GM12891 (cell line): Measurements from ENCODE around the gene SERINC2.

Experiments used
- PAX5 ChIP-seq: IDR thresholded peaks from 2 replicates; pipeline ENCODE4 v1.6.1; 2011; ENCODE audit warnings: low read length, moderate library complexity, mild to moderate bottlenecking; ENCODE audit not compliant: insufficient read depth, severe bottlenecking
- POLR2A ChIP-seq: IDR thresholded peaks from 2 replicates; pipeline ENCODE4 v1.6.1; 2011; ENCODE audit warnings: low read depth, low read length, control low read depth
- POLR2AphosphoS5 ChIP-seq: IDR thresholded peaks from 2 replicates; pipeline ENCODE4 v1.6.1; 2011; ENCODE audit warnings: low read depth, low read length, control low read depth
- POU2F2 ChIP-seq: IDR thresholded peaks from 2 replicates; pipeline ENCODE4 v1.6.1; 2011; ENCODE audit warnings: low read depth, mild to moderate bottlenecking, control low read depth, low read length, moderate library complexity
- SPI1 ChIP-seq: IDR thresholded peaks from 2 replicates; pipeline ENCODE4 v1.6.1; 2011; ENCODE audit warnings: low read depth, low read length, control low read depth
- TAF1 ChIP-seq: IDR thresholded peaks from 2 replicates; pipeline ENCODE4 v1.6.1; 2011; ENCODE audit warnings: low read depth, low read length, control low read depth

- no peak for TF ChIP-seq POLR2A
- no peak for TF ChIP-seq POLR2AphosphoS5
- no peak for TF ChIP-seq TAF1
- no peak for TF ChIP-seq PAX5
- TF ChIP-seq POU2F2: no peak
- TF ChIP-seq SPI1: no peak
These were observed 11.8 kb upstream of the SERINC2 start for GRCh38 chr1:31401241-31401640.
